Ishikawa (cell line): ENCODE measurements around the gene CPE.

Experiments used
- EP300 ChIP-seq: IDR thresholded peaks from 2 replicates; pipeline ENCODE4 v1.6.1; 2012; ENCODE audit warnings: borderline replicate concordance
- RAD21 ChIP-seq: IDR thresholded peaks from 2 replicates; pipeline ENCODE4 v1.6.1; 2012; ENCODE audit warnings: low read depth
- TAF1 ChIP-seq: IDR thresholded peaks from 2 replicates; pipeline ENCODE4 v1.6.1; 2012; ENCODE audit warnings: low read depth, mild to moderate bottlenecking
- TCF12 ChIP-seq: IDR thresholded peaks from 2 replicates; pipeline ENCODE4 v1.6.1; 2012; ENCODE audit warnings: low read depth
- ZBTB7A ChIP-seq: IDR thresholded peaks from 2 replicates; pipeline ENCODE4 v1.6.1; 2012; ENCODE audit warnings: low read depth
- TF ChIP-seq, protein P1 (sequence below): IDR thresholded peaks from 2 replicates; pipeline ENCODE4 v1.6.1; 2012

GRCh38 chr4:165359506-165359905, 19.3 kb upstream of the CPE start:
- TF ChIP-seq, protein P1, sequence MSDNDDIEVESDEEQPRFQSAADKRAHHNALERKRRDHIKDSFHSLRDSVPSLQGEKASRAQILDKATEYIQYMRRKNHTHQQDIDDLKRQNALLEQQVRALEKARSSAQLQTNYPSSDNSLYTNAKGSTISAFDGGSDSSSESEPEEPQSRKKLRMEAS = no peak
- no peak for TF ChIP-seq TCF12
- no peak for TF ChIP-seq EP300
- TF ChIP-seq RAD21 = no peak
- no peak for TF ChIP-seq ZBTB7A
- TF ChIP-seq TAF1 = no peak
